Measurements from ENCODE around the gene DNER. TPM values are rescaled to one million over a fixed set of nuclear protein-coding genes. Genes with fewer than 3 reads are reported as not detected.

Gene DNER
- total RNA-seq, 1 experiment from 2014 or later = 51.3 TPM

DNA sequence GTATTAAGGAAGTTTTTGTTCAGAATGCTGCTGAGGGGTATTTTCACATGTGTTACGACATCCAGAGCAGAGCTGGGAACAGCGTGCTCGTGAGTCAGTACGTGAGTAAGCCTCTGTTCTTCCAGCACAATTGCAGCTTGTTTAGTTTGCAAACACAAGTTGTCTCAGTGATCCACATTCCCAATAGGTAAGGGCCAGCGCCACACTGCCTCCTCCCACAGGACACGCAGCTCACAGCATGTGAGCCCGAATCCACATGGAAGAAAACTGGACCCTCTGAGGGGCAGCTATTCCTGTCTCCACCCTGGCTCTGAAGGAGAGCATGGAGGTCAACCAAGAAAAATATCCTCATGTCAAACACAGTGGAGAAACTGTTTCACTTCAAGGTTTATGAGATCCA, 269.3 kb downstream of the DNER start:
- DNase-seq (ENCODE audit: low read depth) = peak; percentile 96

DNA sequence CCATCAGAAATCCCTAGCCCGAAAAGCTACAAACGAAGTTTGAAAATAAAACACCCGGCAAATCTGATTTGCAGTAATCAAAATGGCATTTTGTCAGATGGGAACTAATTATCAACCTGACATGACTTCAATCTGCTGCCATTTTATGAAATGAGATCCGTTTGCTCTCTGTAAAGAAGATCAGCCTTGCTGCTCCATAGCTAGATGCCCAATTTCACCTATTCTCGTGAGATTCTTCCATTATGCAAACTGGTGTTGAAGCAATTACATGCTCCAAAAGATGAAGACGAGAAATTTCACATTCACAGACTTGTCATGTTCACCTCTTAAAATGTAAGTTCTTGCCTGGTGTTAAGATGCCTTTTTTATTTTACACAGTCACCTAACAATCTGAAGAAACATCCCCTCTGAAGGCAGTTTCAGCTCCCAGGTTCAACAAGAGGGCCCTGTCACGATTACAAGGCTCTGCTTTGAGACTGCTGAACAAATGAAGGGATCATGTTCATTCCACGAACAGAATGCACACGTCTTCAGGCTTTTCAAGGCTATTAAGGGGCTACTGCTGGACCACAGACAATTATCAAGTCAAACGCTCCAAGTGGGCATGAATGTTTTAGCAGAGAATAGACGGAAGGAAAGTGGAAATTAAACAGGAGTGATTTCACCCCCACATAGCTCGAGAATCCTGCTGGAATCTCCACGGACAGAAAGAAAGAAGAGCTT, 270.6 kb downstream of the DNER start:
- DNase-seq (ENCODE audit: low read depth) = no peak

DNA sequence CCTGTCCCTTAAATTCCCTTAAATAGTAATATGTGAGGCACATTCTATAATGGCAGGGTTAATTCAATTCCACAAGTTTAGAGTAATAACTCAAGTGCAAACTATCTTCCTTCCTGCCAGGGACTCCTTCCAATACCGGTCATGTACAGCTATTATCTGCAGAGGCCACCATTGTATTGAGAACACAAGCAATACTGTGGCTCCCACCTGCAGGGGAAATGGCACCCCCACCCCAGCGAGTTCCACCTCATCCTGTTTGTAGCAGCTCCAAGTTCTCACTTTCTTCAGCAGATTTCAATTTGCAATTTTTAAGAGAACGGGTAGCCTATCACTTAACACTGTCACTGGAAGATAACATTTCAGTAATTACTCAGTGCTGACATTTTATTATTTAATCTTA, 271.2 kb downstream of the DNER start:
- no peak for DNase-seq (ENCODE audit: low read depth)

DNA sequence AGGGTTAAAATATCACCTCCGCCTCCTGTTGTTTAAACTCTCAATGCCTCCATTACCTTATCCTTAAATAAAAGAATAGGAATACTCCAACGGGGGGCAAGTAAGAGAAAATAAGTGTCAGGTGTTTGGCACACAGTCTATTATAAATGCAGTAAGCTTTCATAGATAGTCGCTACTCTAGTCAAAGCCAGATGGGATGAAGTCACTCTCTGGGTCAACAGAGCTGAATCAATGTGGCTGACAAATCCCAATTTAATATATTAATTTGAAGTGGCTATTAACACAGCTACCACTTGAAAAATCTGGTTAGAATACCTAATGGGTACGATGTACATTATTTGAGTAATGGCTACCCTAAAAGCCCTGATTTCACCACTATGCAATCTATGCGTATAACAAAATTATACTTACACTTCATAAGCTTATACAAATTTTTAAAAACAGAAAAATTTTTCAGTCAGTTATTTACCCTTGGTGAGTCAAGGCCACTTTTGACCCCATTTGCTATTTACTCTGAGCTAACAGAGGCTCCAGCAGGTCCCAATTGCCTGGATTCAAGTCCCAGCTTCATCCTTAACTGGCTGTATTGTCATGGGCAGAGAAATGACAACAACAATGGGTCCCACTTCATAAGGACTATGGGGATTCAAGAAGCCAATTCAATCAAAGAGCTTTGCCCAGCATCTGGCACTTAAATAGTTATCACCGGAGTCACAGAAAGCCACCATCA, 275.8 kb downstream of the DNER start:
- DNase-seq (ENCODE audit: low read depth) = no peak

DNA sequence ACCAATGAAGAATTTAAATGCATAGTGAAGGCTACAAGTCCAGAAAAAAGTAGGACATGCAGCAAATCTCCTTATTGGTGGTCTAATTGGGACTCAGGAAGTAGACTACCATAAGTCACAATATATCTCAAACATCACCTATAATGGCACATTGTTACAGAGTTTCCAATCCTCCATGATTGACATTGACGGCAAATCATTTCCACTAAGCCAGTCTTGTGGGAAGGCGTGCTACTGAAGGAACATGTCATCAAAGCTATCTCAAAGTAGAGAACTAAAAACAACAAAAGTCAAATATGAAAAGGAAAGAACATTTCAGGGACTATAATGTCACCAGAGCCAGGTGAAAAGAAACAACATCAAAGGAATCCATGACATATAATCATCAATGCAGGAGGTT, 276.9 kb downstream of the DNER start:
- no peak for DNase-seq (ENCODE audit: low read depth)

DNA sequence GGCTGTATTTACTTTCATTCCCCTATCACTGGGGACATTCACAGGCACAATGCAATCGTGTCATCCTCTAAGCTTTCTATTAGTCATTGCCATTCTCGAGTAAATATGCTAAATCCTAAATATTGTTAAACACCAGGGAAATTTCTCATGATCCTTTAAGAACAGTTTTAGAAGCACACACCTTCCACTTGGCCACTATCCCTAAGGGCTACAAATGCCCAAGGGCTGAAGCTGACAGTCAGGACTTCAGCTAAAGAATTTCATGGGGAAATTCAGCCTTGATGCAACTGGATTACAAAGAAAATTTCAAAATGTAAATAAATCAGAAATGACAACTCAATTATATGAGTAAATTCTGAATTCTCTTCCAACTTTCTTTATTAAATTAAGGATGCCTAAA, 280.2 kb downstream of the DNER start:
- DNase-seq (ENCODE audit: low read depth) = no peak

DNA sequence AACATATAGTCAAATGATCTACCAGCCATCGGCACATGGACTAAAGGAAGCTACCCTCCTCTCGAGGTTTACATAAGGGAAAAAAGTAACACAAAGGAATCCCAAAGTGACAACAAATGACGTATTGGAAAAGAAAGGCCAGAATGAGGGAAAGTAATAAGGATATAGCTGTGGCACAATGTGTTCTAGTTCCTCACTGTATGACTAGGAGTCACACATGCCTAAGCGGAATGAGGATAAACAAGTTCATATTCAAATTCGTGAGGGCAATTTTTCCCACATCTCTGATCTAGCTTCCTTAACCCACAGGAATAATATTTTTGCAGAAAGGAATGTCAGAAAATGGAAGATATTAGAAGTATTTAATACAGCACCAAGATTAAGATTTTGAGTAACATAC, 281.0 kb downstream of the DNER start:
- DNase-seq (ENCODE audit: low read depth) = no peak

DNA sequence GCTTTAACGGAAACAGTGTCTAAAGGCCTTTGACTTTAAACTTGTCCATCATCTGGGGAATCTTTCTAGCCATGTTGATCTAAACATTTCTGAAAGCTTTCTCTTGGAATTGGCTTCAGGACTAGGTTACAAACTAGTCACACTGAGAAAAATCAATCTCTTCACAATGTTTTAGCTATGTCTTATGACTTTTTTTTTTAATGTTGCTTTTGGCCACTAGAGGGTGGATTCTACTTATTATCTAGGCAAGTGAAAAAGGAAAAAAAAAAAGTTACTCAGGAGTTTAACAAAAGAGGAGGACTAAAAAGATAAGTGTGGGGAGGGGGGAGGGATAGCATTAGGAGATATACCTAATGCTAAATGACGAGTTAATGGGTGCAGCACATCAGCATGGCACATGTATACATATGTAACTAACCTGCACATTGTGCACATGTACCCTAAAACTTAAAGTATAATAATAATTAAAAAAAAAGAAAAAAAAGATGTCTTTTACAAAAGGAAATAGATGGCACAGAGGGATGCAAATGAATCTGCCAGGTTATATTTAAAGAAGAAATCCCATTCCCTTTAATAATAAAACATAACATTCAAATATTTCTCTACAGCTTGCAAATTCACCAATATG, 282.9 kb downstream of the DNER start:
- peak; percentile 78 for DNase-seq (ENCODE audit: low read depth)

DNA sequence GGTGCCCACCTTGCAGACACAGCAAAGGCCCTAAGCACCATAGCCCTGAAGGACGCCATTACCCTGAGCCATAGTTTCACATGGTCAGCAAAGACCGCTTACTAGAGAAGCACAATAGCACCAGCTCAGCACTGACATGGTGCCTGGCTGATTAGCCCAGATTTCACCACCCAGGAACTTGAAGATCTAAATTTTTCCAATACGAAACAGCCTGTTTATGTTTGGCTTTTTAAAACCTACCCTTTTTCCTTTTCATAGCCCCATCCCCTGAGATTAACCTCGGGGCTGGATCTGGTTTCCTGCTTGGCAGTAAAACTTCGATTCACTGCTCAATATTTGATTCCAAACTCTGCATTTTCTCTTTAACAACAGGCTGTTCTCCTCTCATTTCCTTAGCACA, 284.8 kb downstream of the DNER start:
- DNase-seq (ENCODE audit: low read depth) = no peak

DNA sequence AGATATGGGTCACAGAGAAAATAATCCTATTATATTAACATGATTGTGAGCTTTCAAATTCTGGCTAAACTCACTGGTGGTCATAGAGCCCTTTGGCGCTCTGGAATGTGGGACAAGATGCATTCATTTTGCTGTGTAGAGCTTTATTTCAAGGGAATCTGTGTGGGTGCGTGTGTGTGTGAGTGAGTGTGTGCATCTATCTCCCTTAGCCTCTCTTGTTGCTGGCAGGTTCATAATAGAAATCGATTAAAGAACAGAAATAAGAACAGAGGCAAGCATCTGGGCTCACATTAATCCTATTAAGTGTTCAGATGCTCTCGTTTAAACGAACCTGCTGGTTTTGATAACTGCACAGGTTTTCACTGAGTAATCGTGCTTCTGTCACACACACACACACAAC, 287.9 kb downstream of the DNER start:
- no peak for DNase-seq (ENCODE audit: low read depth)

DNA sequence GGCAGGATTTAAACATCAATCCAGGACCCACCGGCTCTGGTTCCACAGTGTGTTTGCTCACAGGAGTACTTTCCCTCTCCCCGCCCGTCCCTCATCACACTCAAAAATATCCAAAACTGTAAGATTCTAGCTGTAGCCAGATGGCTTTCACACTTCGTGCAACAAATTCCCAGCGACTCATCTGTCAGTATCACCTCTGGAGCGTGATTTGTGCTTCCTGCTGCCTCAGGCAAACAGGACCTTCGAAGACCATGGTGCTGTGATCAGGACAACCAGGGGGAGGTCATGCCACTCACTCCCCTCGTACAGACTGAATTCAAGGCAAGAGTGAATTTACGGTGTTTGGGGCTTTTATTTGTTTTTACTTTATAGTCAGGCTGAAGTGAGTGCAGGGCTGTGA, 288.8 kb downstream of the DNER start:
- no peak for DNase-seq (ENCODE audit: low read depth)

DNA sequence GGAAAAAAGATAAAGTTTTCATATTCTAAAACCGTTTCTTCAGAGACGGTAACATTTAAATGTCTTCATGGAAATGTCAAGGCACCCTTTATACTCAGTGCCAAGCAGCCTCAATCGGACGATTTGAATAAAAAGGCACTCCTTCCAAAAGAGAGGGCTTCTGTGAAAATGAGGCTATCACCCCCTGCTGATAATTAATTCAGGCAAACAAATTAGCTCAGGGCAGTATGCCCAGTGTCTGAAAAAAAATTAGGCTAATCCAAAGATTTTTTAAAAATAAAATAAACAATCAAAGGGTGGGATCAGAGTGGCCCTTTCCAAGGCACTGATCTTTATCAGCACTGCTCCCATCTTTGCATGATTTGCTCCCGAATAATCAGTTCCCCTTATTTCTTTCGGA, 292.3 kb downstream of the DNER start:
- DNase-seq (ENCODE audit: low read depth) = no peak

DNA sequence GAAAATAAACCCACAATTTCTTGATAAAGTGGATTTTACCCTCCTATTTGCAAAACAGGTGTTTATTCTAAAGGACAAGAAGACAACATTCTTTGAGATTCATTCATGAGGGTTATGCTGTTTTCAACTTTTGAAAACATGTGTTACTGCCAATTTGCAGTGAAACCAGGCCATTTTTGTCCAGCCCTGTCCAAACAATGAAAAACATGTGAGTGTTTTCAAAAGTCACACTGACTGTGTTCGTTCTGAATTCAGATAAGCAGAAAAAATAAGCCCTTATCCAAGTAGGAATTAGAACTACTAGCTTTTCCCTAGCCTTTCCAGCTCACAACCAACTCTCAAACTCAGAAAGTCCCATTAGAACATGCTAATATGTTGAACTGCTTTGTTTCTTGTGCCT, 295.2 kb downstream of the DNER start:
- DNase-seq (ENCODE audit: low read depth) = no peak

DNA sequence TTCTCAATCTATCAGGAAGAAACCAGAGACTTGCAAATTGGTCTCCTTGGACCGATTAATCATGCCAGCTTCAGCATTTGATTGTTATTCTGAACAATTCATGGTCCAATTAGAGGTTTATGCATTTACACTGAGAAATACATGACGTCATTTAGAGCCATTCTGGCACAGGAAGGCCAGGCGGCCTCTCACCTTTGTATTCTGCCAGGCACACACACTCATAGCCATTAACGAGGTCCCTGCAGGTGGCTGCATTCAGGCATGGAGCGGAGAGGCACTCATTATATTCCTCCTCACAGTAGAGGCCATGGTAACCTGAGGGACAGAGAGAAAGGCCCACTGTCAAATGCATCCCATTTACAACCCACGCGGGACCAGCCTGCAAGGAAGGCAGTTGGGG, 296.4 kb downstream of the DNER start:
- DNase-seq (ENCODE audit: low read depth) = no peak

DNA sequence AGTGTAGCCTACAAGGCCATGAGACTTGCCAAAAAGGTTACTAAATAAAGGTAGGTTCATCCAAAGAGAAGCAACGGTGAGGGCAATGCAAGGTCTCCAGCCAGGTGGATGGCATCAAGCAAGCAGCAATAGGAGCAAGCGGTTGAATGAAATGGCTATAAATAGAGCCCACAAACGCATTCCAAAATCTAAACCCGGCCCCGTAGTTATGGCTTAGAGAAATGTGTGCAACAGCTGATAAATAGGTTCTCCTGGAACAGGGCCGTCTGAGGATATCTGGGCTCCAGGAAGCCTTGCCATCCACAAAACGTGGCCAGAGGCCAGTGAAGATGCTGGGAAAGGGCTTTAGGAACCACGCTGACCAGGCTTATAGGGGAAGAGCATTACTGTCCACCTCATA, 297.2 kb downstream of the DNER start:
- DNase-seq (ENCODE audit: low read depth) = no peak

DNA sequence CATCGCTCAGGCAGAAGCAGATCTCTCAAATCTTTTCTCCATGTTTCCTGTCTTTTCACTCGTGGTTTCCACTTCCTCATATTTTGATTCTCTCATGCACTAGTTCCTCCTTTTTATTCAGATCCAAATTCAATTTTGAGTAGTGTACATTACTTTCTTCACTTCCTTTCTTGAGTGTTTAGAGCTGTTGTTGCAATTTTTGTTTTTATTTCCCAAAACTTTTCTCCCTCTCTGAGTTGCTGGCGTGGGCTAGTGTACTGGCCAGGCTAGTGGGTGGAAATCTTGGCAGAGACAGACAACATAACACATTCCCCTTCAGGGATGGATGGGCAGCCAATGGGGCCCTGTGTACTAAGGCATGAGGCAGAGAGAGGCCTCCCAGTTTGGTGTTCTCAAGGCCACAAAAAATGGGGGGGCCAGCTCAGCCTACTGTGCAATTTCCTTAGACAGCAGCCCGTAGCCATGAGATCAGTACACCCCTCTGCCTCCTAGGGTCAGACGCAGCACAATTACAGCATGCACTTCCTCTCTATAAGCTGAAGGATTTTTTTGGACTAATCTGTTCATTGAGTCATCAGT, 298.1 kb downstream of the DNER start:
- peak; percentile 56 for DNase-seq (ENCODE audit: low read depth)

DNA sequence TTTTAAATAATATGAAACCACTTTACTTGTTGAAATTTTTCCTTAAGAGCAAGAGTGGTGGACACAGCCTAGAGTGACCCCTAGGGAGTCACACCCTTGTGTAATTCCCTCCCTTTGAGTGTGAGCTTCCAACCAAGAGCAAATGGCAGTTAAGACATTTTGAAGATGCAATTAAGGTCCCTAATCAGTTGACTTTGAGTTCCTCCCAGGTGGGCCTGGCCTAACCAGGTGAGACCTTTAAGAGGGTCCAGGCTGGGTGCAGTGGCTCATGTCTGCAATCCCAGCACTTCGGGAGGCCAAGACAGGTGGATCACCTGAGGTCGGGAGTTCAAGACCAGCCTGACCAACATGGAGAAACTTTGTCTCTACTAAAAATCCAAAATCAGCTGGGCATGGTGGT, 299.7 kb downstream of the DNER start:
- no peak for DNase-seq (ENCODE audit: low read depth)

DNA sequence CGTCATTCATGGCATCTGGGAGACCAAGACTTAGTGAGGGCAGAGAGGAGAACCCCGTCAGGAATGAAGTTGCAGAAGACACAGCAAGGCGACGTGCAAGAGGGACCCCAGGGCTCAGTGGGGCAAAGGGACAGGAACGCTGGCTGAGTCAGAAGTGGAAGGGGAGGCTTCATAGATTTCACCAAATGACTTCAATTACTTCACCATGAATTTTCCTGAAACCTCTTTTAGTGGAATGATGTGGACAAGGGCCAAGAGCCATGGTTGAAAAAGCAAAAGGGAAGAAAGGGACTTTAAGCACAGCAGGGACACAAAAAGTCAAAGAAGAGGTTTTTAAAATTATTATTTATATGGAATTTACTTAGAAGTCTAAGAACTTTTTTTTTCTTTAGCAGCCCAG, 301.7 kb downstream of the DNER start:
- DNase-seq (ENCODE audit: low read depth) = no peak

DNA sequence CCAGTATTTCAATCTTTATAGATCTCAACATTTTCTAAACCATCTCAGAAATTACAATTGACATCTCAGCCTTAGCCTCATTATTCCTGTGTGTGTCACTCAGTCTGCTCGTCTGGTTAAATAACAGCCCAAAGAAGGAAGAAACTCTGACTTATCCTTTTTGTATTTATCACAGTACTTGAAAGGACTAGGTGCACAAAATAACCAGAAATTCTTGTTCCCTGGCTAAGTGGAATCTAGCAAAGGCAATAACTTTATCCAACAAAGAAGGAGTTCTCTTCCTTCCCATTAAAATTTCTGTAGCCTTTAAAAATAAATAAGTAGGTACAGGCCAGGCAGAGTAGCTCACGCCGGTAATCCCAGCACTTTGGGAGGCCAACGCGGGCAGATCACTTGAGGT, 303.4 kb downstream of the DNER start:
- DNase-seq (ENCODE audit: low read depth) = no peak

DNA sequence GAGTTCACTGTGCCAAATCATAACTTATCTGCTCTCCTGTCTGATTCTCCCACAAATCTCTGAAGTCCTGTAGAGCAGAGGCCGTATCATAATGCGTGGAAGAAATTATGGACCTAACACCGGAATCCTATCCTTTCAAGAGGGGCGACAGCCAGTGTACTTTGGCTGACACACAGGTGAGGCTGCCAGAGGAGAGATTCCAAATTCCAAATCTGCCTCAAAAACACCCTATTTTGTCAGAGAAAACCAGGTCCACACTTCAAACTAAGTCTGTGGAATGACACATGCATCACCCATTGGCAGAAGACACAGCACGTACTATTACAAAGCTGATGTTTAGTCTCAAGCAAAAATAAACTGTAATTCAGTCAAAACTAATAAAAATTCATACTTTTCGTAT, 304.1 kb downstream of the DNER start:
- DNase-seq (ENCODE audit: low read depth) = no peak

DNA sequence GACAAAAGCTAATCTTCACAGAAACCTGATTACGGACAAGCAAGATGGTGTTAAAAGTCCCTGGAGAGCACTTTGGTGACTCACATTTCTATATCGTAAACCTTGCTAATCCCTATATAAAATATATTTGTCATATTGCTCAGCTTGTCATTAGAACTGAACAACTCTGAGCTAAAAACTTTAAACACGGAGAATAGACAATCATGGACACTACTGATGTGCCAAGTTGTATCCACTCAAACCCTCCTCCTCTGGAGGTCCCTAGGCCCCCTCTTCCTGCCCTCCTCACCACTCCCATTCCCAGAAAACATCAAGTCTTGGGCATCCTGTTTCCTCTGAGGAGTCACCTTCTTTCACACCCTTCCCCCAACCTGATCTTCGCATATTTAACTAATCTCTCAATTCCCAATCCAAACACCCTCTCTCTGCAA, 304.6 kb downstream of the DNER start:
- peak; percentile 25 for DNase-seq (ENCODE audit: low read depth)

DNA sequence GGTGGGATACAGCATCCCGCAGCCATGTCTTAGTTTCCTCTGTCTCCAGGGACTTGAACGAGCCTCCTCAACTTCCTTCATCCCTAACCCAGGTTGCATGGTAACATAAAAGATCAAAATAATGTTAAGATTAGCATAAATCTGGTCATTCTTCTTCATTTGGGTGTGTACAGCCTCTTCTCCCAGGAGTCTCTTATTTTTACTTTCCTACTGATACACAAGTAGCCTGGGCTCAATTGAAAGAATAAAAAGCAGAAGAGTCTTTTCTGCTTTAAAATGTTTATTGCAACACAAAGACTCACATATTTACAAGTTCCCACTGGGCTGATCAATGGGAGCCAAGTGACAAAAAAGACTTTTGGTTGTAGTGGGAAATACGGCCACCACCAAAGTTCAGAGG, 305.4 kb downstream of the DNER start:
- DNase-seq (ENCODE audit: low read depth) = no peak
